ENCODE data around the gene MSANTD4. TPM values are rescaled to one million over a fixed set of nuclear protein-coding genes. Genes with fewer than 3 reads are reported as not detected.

Gene MSANTD4
- total and polyA plus RNA-seq, 2 donors (not counting 1 experiment from before 2014, with no cell fraction given): 2.4 to 20.0 TPM

DNA sequence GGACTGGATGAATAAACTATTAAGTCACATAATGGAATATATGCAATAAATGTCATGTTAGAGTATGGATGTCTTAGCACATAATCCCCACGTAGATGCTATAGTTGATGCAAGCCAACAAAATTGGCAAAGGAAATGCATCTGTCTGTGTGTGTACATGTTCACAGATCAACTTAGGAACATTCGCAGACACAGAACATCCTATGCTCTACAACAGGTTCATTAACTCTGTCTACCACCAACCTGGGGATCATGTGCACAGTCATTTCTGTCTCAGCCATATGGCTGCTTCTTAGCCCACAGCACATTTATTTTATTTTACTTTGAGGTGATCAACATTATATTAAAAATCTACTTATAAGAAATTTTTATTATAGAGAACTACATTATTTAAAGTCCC lies 4.9 kb downstream of the MSANTD4 start:
- Mint-ChIP-seq H3K4me3 (no peak overlapping the region), H3K27ac (no peak overlapping the region), H3K27me3 (no peaks in the 10 kb centered on the region), H3K9me3 (ENCODE audit: insufficient read depth) (no peaks in the 10 kb centered on the region), H3K4me1 (peaks cover 45% of the 10 kb centered on the region)
- H3K9me3 ChIP-seq (ENCODE audit: control extremely low read depth in 1 of 3, control insufficient read depth in 2 of 3, insufficient read depth in 1 of 3, low read length in 2 of 3): no peaks in the 10 kb centered on the region
- no peak overlapping the region for H3K27ac ChIP-seq (ENCODE audit: low read length in 2 of 2)
- TF ChIP-seq EZH2 (IDR thresholded peaks at IDR 0.05; ENCODE audit: borderline replicate concordance, insufficient read depth, low read depth, low read length, poor library complexity, severe bottlenecking): no peak
- TF ChIP-seq, protein P1, sequence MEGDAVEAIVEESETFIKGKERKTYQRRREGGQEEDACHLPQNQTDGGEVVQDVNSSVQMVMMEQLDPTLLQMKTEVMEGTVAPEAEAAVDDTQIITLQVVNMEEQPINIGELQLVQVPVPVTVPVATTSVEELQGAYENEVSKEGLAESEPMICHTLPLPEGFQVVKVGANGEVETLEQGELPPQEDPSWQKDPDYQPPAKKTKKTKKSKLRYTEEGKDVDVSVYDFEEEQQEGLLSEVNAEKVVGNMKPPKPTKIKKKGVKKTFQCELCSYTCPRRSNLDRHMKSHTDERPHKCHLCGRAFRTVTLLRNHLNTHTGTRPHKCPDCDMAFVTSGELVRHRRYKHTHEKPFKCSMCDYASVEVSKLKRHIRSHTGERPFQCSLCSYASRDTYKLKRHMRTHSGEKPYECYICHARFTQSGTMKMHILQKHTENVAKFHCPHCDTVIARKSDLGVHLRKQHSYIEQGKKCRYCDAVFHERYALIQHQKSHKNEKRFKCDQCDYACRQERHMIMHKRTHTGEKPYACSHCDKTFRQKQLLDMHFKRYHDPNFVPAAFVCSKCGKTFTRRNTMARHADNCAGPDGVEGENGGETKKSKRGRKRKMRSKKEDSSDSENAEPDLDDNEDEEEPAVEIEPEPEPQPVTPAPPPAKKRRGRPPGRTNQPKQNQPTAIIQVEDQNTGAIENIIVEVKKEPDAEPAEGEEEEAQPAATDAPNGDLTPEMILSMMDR (IDR thresholded peaks at IDR 0.05): no peak
- no peaks in the 10 kb centered on the region for H3K27me3 ChIP-seq (replicated peaks in 1 of 4; ENCODE audit: control extremely low read depth in 1 of 4, control insufficient read depth in 3 of 4, insufficient read depth in 4 of 4, low read length in 3 of 4)
- H3K4me2 ChIP-seq (replicated peaks; ENCODE audit: low read depth, low read length, poor library complexity, severe bottlenecking): no peak overlapping the region
- POLR2A ChIA-PET: no interaction called here
- H3K36me3 ChIP-seq (replicated peaks in 1 of 2; ENCODE audit: control extremely low read depth in 1 of 2, control insufficient read depth in 1 of 2, extremely low read depth in 1 of 2, insufficient read depth in 2 of 2, low read length in 1 of 2): peaks cover 0 to 1% of the 10 kb centered on the region in 2 experiments
- intact Hi-C loops (cut with micrococcal nuclease): no loop called here
- H4K20me1 ChIP-seq (ENCODE audit: control insufficient read depth, insufficient read depth, low read length, poor library complexity, severe bottlenecking): peaks cover 5% of the 10 kb centered on the region
- DNase-seq (no peak), ATAC-seq (ENCODE audit: low read depth) (no peak)
- no peak overlapping the region for H3K4me3 ChIP-seq (ENCODE audit: control extremely low read depth in 1 of 5, extremely low read depth in 1 of 5, insufficient read depth in 1 of 5, low read depth in 2 of 5, low read length in 4 of 5)
- H2AFZ ChIP-seq (ENCODE audit: insufficient read depth, low read depth, low read length, poor library complexity, severe bottlenecking): no peak overlapping the region
- CTCF ChIA-PET: interaction anchor here (1.5 kb wide), 1 partner anchor 60 kb away, joined by 4 read pairs; the partner anchor contains the start of genes AASDHPPT and KBTBD3
- peaks cover 11 to 21% of the 10 kb centered on the region in 2 donors for H3K4me1 ChIP-seq (ENCODE audit: control insufficient read depth in 2 of 2, insufficient read depth in 2 of 2, low read length in 2 of 2)
- no peak overlapping the region for H3K9ac ChIP-seq (ENCODE audit: low read length)
- H3K79me2 ChIP-seq (ENCODE audit: control insufficient read depth, insufficient read depth, low read length): peaks cover 55% of the 10 kb centered on the region
- WGBS (ENCODE audit: insufficient coverage): no CpG with 5 or more reads among the region's 2 CpGs

DNA sequence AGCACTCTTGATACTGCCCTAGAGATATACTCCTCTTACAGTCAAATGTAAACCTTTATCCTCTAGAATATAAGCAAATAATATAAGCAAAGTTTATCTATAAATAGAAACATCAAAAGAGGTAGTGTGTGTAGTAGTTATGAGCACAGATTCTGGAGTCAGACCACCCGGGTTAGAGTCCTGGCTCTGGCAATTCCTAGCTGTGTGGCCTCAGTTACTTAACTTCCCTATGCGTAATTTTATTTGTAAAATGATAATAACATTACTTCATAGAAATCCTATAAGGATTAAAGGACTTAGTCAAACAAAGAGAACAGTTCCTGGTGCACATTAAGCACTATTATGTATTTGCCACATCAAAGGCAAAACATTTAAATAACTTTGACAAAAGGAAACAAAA lies 7.0 kb downstream of the MSANTD4 start:
- H3K4me1 ChIP-seq (ENCODE audit: control insufficient read depth in 2 of 2, insufficient read depth in 2 of 2, low read length in 2 of 2): peaks cover 0 to 10% of the 10 kb centered on the region in 2 donors
- H2AFZ ChIP-seq (ENCODE audit: insufficient read depth, low read depth, low read length, poor library complexity, severe bottlenecking): no peak overlapping the region
- H3K27ac Mint-ChIP-seq: no peak overlapping the region
- intact Hi-C loops (cut with micrococcal nuclease): no loop called here
- DNase-seq (no peak), ATAC-seq (ENCODE audit: low read depth) (no peak)
- no peak overlapping the region for H3K27ac ChIP-seq (ENCODE audit: low read length in 2 of 2)
- no CpG with 5 or more reads among the region's 2 CpGs for WGBS (ENCODE audit: insufficient coverage)
- no peaks in the 10 kb centered on the region for H3K27me3 ChIP-seq (replicated peaks in 1 of 4; ENCODE audit: control extremely low read depth in 1 of 4, control insufficient read depth in 3 of 4, insufficient read depth in 4 of 4, low read length in 3 of 4)
- no peaks in the 10 kb centered on the region for H3K27me3 Mint-ChIP-seq
- no peak for TF ChIP-seq EZH2 (IDR thresholded peaks at IDR 0.05; ENCODE audit: borderline replicate concordance, insufficient read depth, low read depth, low read length, poor library complexity, severe bottlenecking)
- TF ChIP-seq, protein P1 (IDR thresholded peaks at IDR 0.05): no peak
- H3K79me2 ChIP-seq (ENCODE audit: control insufficient read depth, insufficient read depth, low read length): peaks cover 55% of the 10 kb centered on the region
- ChIA-PET POLR2A (no interaction called here), CTCF (no interaction called here)
- H3K4me2 ChIP-seq (replicated peaks; ENCODE audit: low read depth, low read length, poor library complexity, severe bottlenecking): no peak overlapping the region
- peaks cover 1 to 8% of the 10 kb centered on the region in 2 experiments for H3K36me3 ChIP-seq (replicated peaks in 1 of 2; ENCODE audit: control extremely low read depth in 1 of 2, control insufficient read depth in 1 of 2, extremely low read depth in 1 of 2, insufficient read depth in 2 of 2, low read length in 1 of 2)
- H3K4me1 Mint-ChIP-seq: peaks cover 29% of the 10 kb centered on the region
- H3K4me3 Mint-ChIP-seq: no peak overlapping the region
- H3K9ac ChIP-seq (ENCODE audit: low read length): no peak overlapping the region
- H3K4me3 ChIP-seq (ENCODE audit: control extremely low read depth in 1 of 5, extremely low read depth in 1 of 5, insufficient read depth in 1 of 5, low read depth in 2 of 5, low read length in 4 of 5): no peak overlapping the region
- H4K20me1 ChIP-seq (ENCODE audit: control insufficient read depth, insufficient read depth, low read length, poor library complexity, severe bottlenecking): peaks cover 9% of the 10 kb centered on the region
- no peaks in the 10 kb centered on the region for H3K9me3 ChIP-seq (ENCODE audit: control extremely low read depth in 1 of 3, control insufficient read depth in 2 of 3, insufficient read depth in 1 of 3, low read length in 2 of 3)
- no peaks in the 10 kb centered on the region for H3K9me3 Mint-ChIP-seq (ENCODE audit: insufficient read depth)

Measured in B cell (primary cell).